ENCODE measurements around the gene SLIT1.

The SLIT1 gene

GRCh38 chr10:97018251-97019212, 167.2 kb downstream of the SLIT1 start:
- no peak for DNase-seq

DNA sequence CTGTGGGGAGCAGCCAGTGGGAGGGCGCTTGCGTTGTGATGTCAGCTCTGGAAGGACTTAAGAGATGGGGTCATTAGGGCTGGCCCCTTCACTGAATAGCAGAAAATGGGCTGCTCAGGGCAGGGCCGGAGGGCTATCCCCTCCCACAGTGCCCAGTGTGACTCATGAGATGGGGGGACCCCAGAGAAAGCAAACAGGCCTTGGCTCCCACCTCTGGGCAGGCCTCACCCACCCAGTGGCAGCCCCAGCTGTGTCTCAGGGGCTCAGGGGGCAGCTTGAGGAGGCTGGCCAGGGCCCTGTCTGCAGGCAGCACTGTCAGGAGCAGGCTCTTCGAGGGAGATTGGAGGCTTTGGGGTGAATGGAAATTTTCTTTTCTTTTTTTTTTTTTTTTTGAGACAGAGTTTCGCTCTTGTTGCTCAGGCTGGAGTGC, 168.3 kb downstream of the SLIT1 start:
- no peak for DNase-seq

- DNase-seq: no peak
Measured at GRCh38 chr10:97016728-97017473, 168.9 kb downstream of the SLIT1 start.

- DNase-seq: no peak
Measured at GRCh38 chr10:97015240-97015639, 170.5 kb downstream of the SLIT1 start.

GRCh38 chr10:97013983-97014382, 171.8 kb downstream of the SLIT1 start:
- no peak for DNase-seq

- no peak for DNase-seq
Measured at GRCh38 chr10:97013568-97013967, 172.2 kb downstream of the SLIT1 start.

GRCh38 chr10:97012470-97012869, 173.3 kb downstream of the SLIT1 start:
- no peak for DNase-seq

GRCh38 chr10:97011397-97011796, 174.4 kb downstream of the SLIT1 start:
- no peak for DNase-seq

DNA sequence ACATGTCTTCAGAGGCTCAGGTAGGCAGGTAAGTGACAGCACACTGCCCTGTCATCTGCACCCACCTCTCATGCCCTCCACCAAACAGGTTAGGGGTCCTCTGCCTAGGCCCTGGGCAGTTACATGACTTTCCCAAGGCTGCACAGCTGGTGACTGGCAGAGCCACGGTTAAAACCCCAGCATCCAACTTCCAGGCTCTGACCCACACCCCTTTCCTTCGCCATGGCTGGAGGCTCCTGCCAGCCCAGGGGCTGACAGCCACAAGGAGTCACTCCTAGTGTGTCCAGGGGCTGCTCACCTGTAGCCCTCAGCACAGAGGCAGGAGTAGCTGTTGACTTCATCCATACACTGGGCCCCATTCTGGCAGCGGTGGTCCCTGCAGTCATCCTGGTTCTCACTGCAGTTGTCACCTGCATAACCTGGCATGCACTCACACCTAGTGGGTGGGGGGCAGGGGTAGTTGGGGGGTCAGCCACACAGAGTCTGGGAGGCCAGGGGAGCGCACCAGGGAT, 175.0 kb downstream of the SLIT1 start:
- no peak for DNase-seq

GRCh38 chr10:97007417-97007816, 178.3 kb downstream of the SLIT1 start:
- no peak for DNase-seq

- no peak for DNase-seq
Measured at GRCh38 chr10:97006364-97006763, 179.4 kb downstream of the SLIT1 start.

DNA sequence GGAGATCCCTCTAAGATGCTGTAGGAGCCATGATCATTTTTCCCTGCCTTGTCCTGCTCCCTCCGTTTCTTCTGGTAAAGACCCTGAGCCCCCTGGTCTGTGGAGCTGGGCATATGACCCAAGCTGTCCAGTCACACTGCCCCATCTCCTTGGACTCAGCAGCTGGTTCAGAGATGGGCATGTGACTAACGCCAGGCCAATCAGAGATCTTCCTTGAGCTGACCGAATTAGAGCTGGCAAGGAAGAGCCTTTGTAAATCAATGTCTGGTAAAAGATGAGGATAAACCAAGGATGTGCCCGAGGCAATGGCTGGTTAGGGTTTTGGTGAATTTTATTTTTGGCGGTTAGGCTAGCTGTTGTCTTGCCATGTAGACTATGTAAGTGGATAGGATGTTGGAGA, 180.4 kb downstream of the SLIT1 start:
- no peak for DNase-seq

DNA sequence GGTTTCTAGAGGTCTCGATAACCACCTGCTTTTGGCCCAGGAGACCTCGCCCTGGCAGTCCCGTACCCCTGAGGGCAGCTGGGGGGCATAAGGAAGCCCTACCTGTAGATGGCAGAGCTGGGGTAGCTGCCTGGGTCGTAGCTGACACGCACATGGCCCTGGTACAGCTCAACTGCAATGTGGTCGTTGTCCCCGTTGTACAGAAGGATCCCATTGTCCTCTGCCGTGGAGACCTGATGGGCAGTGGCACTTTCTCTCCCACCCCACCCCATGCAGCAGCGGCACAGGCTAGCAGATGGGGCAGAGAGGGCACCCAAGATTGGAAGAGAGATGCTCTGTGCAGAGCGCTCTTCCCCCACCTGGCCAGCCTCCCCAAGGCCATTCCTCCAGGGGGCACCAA, 181.2 kb downstream of the SLIT1 start:
- no peak for DNase-seq

DNA sequence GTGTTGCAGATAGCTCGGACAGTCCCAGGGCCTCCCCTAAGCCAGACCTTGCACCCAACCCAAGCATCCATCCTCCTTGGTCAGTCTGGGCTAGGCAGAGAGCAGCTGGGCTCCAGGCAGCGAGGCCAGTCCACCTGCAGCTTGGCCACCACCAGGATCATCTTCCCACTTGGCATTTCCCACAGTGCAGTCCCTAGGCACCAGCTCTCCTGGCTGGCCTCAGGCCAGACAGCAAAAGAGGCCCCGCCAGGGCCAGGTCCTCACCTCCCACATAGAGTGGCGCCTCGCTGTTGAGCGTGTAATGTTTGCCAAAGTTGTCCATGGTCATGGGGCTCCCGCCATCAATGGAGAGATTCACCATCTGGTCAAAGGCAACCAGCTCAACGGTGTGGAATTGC, 182.0 kb downstream of the SLIT1 start:
- DNase-seq: no peak

DNA sequence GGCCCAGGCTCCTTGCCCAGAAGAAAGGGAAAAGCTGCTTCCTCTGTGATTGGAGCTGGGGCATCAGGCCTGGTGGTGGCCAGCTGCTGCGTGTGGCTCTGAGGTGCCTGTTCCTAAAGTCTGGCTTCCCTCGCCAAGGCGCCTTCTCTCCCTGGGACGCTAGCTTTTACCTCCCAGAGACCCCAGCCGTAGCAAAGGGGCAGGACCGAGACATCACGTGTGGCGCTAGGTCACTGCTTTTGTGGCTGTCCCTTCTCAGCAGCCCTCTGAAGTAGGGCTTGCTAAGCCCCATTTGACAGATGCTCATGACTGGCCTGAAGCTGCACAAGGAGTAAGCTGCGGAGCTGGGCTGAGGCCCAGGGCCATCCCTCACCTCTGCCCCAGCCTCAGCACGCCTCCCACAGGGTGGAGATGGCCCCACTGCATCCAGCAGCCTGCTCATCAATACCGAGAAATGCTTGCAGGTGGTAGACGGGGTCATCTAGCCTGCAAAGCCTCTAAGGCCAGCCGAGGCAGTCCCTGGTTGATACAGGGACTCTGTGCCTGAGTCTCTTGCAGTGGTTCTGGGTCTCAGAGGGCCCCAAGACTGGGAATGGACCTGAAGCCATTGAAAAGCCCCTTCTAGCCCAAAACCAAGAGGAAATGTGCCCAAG, 182.5 kb downstream of the SLIT1 start:
- DNase-seq: no peak

GRCh38 chr10:97002670-97003069, 183.1 kb downstream of the SLIT1 start:
- DNase-seq: no peak

GRCh38 chr10:97001183-97001991, 184.4 kb downstream of the SLIT1 start:
- DNase-seq: no peak

GRCh38 chr10:97000487-97001182, 185.1 kb downstream of the SLIT1 start:
- no peak for DNase-seq

DNA sequence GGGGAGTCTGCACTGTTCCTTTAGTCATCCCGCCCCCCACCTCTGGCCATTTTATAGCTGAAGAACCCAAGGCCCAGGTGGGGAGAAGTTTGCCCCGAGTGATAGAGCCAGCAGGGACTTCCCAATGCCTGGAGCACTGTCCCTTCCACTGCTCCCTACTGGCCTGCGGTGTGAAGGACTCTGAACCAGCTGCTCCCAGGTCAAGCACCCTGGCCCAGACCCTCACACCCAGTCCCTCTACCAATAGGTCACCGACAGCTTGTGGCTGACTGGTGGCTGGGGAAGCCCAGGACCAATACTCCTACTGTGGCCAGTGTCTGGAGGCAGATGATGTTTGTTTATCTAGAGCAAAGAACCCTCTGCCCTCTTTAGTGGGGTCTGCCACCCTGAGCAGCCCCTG, 185.8 kb downstream of the SLIT1 start:
- DNase-seq: no peak

DNA sequence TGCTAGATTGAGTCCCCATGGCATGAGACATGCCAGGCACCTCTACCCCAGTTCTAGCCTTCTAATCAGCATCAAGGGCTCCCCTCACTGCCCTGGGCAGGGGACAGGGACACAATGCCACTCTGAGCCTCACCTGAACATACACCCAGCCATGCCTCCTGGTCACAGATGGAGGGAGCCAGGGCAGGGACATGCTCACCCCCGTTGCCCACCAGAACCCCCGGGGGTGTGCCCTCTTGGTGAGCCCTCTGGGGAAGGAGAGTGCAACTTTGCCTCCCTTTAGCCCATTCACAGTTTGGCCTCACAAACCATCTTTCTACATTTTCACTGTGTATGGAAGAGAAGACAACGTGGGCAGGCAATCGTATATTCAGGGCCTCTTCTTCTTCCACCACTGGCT, 186.4 kb downstream of the SLIT1 start:
- DNase-seq: no peak

- DNase-seq: no peak
Measured at GRCh38 chr10:96998329-96998888, 187.3 kb downstream of the SLIT1 start.

All from stimulated activated CD4-positive, alpha-beta T cell treated with anti-CD3 and anti-CD28 coated beads, Interleukin-4, amount 100 ng/mL, for 24 hours (primary cell).